Cortex of kidney (tissue), 1 donor: ENCODE results near the gene NPAS2.

Experiments
- DNase-seq: peaks from one replicate; lab custom pipeline; 2025; lab: John Stamatoyannopoulos, UW

The NPAS2 gene, protein sequence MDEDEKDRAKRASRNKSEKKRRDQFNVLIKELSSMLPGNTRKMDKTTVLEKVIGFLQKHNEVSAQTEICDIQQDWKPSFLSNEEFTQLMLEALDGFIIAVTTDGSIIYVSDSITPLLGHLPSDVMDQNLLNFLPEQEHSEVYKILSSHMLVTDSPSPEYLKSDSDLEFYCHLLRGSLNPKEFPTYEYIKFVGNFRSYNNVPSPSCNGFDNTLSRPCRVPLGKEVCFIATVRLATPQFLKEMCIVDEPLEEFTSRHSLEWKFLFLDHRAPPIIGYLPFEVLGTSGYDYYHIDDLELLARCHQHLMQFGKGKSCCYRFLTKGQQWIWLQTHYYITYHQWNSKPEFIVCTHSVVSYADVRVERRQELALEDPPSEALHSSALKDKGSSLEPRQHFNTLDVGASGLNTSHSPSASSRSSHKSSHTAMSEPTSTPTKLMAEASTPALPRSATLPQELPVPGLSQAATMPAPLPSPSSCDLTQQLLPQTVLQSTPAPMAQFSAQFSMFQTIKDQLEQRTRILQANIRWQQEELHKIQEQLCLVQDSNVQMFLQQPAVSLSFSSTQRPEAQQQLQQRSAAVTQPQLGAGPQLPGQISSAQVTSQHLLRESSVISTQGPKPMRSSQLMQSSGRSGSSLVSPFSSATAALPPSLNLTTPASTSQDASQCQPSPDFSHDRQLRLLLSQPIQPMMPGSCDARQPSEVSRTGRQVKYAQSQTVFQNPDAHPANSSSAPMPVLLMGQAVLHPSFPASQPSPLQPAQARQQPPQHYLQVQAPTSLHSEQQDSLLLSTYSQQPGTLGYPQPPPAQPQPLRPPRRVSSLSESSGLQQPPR

DNA sequence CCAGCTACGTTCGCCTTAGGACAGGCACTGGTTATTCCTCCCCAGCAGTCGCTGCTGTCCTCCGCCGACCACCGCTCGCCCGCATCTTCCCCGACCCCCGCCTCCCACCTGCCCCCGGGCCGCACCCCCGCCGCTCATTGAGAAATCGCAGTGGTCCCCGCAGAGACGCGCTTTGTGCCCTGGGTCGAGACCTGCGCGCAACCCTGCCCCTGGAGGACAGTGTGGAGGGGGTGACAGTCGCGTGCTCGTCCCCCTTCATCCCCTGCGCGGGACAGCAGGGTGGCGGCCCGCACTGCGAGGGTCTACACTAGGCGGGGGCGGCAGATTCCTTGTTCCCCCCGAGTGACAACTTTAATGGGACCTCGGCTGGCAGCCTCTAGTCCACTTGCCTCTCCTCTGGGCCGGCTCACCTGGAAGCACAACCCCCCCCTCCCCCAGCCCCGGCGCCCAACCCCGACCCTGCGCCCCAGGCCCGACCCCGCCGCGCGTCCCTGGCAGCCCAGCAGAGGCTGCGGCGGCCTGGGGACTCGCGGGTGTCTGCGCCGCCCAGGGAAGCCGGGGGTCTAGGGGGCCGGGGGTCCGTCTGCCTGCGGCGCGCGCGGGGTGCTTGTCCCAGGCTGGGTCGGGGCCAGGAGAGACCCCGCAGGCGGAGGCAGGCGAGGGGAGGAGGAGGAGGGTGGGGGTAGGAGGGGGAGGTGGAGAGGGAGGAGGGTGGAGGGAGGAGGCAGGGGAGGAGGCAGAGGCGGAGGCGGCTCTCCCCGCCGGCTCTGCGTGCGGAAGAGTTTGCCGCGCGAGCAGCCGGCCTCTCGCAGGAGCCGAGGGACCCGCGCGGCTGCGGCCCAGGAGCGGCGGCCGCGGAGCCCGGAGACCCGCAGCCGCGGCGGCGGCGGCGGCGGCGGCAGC, at the start of gene NPAS2:
Gene NPAS2, plus strand, starts transcription at position 770 of the 903 bp plus-strand sequence. CDS start 84,616 bp downstream, outside the sequence.
- DNase-seq: no peak

DNA sequence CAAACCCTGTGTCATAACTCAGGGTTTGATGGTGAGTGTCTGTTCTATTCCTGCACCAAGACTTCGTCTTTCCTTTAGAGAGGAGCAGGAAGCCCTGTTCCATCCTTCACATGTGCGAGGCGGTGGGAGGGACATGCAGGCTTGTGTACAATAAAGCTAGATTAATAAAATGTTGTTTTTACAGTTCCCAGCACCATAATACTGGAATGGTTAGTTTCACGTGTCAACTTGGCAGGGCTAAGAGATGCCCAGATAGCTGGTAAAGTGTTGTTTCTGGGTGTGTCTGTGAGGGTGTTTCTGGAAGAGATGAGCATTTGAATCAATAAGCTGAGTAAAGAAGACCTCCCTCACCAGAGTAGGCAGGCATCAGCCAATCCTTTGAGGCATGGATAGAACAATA, 48.8 kb upstream of the NPAS2 start:
- DNase-seq: no peak

DNA sequence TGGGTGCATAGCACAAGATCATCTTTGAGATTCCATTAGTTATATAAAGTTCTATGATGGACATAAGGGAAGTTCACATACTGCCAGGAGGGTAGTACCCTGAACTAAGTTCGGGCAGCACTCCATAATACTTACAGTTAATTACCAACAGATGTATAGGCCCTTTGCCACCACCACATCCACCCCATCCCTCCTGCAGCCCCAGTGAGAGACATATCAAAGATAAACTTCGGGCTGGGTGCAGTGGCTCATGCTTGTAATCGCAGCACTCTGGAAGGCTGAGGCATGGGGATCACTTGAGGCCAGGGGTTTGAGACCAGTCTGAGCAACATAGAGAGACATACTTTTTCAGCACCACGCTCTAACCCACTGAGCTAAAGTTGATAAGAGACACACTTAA, 46.4 kb upstream of the NPAS2 start:
- DNase-seq: no peak

DNA sequence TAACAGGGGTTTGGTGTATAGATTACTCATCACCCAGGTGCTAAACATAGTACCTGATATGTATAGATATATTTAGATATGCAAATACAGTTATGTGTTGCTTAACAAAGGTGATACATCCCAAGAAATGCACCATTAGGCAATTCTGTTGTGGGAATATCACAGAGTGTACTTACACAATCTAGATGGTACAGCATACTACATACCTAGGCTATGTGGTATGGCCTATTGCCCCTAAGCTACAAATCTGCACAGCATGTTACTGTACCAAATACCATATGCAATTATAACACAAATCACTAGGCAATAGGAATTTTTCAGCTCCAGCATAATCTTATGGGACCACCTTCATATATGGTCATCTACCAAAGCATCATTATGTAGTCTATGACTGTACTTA, 43.5 kb upstream of the NPAS2 start:
- DNase-seq: no peak

DNA sequence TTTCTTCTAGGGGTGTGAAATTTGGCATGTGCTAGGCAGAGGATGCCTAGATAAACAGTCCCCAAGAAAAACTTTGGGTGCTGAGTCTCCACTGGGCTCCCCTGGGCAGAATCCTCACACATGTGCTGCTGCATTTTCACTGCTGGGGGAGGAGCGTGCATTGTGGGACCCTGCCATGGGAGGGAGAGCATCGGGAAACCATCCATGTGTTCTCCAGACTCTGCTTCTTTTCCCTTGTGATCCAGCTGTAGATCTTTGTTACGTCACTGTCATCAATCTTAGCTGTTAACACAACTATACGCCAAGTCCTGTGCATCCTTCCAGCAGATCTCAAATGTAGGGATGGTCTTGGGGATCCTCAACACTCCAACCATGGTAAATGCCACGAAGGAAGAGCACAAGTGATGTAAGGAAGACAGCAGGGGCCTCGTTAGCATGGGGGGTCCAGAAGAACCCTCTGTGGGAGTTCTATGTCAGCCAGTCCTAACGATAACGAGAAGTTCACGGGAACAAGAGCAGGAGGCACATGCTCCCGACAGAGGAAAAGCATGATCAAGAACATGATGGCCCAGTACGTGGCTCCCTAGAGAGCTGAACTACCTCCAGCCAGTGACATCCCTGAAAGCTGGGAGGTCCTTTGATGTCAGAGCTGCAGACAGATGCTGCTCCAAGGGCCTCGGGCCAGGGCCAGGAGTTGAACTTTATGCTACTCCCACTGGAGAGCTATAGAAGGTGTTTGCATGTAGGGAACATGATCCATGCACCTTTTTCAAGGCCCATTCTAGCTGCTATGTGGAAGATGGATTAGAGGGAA, 41.1 kb upstream of the NPAS2 start:
- DNase-seq: no peak

DNA sequence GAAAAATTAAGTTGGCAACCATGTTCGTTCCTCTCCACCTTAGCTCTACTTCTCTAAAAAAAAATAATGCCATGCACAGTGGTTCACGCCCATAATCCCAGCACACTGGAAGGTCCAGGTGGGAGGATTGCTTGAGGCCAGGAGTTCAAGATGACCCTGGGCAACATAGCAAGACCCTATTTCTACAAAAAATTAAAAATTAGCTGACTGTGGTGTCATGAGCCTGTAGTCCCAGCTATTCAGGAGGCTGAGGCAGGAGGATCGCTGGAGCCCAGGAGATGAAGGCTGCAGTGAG, 40.1 kb upstream of the NPAS2 start:
- DNase-seq: no peak

DNA sequence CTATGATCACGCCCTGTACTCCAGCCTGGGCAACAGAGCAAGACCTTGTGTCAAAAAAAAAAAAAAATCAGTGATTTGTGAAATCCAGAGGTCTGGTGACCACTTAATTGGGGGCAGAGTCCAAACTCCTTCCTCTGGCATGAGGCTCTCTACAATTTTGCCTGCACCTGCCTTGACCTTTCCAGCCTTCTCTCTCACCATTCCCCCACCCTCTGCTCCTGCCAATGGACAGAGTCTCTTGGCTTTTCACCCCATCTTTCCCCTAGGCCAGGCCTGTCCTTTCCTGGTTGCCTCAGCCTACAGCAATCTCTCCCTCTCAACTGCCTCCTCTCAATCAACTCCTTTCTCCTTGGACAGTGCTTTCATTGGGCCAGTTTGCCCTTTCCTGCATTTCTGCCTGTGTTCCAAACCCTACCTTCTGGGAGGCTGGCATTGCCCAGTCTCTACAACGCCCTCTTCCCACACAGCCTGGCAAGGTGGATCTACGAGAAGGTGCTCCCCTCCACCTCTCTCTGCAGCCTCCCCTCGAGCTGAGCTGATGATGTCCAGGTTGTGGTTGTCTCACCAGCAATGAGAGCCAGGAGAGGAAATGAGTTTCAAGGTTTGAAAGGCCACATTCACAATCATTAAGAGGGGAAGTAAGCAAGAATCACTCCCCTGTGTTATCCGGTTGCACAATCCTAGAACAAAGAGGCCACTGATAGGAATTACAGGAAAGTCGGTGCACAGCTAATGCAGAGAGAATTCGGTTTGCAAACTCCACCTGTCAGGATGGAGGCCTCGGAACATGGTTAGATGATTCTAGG, 39.5 kb upstream of the NPAS2 start:
- DNase-seq: no peak

DNA sequence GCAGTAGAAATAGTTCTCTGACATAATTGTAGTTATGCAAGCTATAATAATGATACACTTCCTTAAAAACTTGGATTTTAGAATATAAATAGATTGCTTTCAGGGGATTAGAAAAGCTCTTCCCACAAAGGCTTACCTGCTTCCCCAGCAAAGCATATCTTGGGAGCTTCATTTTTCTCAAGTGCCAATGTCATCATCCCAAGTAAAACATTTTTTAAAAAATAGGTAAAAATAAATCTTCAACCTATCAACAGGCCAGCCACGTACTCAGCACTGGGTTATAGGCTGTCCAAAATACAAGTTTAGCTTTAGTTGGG, 39.0 kb upstream of the NPAS2 start:
- DNase-seq: no peak

DNA sequence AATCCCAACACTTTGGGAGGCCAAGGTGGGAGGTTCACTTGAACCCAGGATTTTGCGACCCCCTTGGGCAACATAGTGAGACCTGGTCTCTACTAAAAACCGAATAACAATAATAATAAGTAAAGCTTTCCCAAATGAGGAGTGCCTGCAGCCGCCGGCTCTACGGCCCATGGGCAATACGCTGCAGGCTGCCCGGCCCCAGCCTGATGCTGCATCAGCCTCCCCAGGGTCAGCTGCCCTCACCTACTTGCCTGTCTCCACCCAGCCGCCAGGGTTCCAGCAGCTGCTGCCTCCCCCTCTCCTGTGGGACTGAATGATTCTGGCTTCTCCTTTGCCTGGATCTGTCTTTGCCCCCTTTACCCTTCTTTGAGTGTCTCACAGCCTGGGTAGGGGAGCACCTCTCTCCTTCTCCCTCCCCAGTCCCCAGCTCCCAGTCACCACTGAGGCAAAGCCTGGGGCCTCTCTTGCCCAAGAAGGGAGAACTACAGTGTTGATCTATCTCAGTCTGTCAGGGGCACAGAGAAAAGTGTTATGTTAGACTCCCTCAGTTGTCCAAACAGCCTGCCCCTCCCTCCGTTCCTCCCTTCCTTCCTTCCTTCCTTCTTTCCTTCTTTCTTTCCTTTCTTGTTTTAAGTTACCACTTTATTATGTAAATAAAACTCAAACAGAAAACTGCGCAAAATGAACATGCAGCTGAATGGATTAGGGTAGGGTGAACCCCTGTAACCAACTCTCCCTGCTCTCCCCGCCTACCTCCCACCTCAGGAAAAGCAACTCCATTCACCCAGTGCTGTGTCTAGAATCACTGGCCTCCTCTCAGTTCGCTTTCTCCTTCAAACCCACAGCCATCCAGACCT, 38.2 kb upstream of the NPAS2 start:
- no peak for DNase-seq

DNA sequence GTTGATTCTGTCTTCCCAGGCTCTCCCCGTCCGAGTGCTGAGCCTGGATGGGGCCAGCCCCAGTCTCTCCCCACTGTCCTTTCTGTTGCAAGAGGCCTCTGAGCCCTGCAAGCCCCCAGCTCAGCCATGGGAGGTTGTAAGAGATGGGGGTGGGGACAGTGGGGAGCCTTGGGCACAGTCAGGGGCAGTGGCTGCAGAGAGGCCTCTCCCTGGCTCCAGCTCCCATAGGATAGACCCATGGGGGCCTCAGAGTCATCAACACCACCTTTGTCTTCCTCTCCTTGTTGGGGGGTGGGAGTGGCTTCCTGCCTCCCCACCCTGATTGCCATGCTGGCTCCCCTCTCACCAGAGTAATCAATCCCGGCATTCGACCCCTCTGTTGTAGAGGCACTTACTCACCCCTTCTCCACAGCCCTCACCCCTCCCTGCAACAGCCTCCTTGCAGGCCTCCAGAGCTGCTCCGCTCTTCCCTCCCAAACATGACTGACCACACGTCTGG, 37.5 kb upstream of the NPAS2 start:
- DNase-seq: no peak

DNA sequence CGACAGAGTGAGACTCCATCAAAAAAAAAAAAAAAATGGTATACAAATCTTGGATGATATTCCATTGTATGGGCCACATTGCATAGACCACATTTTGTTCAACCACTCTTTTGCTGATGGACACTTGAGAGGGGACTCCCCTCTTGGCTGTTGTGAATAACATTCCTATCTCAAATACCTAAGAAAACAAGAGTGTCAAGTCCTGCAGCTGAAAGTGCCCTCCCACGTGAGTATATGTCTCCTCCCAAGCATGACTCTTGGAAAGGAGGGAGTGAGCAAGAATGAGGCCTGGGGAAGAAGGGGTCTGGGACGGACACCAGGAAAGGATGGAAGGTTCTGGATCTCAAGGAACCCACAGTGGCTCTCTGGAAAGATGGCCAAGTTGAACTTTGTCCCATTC, 36.0 kb upstream of the NPAS2 start:
- no peak for DNase-seq

DNA sequence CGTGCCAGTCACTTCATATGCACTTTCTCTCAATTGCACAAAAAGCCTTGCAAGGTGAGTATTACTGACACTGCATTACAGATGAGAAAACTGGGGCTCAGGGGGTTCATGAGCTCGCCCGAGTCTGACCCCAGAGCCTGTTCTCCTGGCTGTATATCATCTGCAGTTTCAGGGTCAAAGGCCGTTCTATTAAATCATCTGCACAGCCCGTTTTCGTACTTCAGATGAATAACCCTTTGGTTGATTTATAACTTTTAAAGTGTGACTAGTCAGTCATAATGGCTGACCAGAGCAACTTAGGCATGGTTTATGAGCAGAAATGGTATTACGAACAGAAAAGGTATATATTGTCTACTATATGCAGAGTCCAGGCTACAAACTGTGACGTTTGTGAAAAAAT, 35.3 kb upstream of the NPAS2 start:
- no peak for DNase-seq

DNA sequence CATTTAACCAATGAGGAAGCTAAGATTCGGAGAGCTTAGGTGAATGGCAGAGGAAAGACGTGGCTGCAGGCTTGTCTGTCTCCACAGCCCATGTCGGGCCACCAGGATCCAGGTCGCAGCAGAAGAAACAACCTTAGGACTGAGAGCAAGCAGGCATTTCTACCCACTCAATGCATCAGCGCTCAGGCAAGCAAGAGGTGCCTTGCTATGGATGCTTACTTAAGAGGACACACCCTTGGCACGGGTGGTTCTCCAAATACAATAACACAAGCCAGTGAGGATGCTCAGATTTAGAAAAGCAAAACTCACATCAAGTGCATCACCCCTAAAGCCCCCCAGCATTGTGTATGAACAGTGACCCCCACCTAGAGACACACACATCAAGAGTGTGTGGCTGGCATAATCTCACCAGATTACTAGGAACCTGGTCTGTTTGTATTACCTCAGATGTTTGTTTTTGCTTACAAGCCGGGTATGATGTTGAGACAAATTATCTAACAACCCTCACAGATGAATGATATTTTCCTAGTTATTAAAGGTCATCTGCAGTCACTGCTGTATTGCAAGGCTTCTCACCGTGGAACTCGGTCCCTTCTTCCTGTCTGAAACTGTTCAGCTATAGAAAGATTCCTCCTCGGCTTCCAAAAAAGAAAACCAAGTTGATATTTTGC, 34.2 kb upstream of the NPAS2 start:
- no peak for DNase-seq

DNA sequence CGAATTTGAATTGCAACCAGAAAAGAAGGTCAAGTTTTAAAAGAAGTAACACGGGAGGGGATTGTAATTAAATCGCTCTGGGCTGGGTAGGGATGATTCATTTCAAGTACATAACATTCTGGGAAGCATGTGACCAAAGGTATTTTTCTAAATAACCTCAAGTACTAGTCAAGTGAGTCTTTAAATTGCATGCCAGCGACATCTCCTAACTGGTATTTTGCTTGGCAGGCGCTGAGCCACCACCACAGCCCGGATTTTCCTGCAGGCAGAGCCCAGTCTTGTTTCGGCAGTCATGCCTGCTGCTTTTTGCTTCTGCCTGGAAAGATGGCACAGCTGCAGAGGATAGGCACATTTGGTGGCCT, 33.7 kb upstream of the NPAS2 start:
- no peak for DNase-seq

DNA sequence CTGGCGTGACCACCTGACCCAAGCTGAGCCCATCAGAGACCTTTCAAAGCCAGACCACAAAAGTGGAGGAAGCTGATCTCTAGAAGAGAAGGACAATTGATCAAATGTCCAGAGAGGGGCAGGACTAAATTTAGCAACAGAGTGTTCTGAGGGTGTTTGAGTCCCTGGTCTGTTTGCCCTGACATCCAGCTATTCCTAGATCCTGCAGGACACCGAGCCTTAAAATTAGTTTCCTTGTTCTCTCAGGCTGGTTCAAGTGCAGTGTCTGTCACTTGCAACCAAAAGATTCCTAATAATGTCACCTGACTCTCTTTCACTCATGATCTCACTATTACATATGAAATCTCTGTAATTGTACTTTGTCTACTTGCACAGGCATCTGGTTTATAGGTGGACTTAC, 33.0 kb upstream of the NPAS2 start:
- no peak for DNase-seq

DNA sequence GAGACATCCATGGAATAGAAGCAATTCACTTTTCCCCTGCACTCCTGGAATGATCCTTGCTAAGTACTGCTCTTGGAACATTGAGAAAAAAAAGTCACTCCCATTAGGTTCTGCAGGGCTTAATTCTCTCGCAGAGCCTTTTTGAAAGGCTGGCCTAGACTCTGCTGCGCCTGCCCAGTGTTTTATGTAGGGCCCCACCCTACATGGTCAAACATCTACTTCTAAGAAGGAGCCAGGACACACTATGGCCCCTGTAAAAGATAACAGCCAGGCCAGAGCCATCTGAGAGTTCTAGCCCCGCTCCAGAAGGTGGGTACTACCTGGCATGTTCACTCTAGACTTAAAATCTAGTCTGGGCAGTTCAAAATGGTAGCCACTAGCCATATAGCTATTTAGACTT, 30.6 kb upstream of the NPAS2 start:
- no peak for DNase-seq

DNA sequence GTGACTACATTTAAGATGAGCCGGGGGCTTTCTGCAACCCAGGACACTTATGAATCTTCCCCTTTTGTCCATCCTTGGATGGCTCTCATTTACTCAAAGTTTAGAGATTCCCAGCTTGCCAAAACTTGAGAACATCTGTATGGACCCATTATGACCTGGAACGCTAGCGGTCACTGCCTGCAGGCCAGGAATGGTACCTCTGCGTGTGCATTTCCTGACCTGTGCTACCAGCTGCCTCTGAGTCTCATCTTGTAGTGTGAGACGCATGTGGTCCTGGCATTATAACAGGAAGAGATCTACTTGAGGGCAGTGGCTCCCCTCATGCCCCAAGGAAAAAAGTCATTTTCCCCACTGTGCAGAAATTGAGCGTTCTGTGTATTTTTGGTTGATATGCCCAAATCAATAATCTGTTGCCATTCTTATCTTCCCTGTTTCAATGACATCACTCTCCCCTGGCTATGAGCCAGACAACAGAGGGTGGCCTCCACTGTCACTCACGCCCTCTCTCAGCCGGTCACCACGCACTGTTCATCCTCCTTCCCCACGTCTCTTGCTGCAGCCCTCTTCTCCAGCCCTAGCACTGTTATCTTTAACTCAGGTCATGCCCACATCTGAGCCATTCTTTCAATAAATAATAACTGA, 28.5 kb upstream of the NPAS2 start:
- no peak for DNase-seq

DNA sequence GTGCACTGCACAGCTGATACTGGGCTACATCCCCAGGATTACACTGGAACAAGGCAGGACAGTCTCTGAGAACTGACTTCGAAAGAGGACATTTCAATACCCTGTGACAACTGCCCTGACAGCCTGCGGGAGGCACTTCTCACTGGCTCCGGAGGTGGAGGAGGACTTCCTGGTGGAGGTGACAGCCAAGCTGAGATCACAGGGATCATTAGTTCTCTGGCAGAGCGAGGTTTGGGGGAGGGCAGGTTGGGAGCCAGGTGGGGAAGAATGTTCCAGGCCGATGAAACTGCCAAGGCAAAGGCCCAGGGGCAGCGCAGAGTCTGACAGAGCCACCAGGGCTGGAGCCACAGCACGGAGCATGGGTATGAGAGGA, 28.0 kb upstream of the NPAS2 start:
- no peak for DNase-seq

DNA sequence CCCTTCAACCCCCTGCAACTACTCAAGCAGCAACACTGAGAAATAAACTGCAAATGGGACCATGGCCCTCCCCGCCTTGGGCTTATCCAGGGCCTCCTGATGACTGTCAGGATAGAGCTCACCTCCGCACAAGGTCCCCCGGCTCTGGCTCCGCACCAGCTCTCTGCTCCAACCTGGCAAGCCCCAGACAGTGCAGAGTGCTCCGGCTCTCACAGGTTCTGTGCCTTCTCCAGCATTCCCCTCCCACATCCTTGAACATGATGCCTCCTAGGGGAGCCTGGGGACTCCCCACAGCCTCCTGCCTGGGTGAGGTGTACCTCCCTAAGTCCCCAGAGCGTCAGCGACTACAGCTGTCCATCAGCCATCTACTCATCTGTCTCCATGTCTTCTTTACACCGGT, 26.7 kb upstream of the NPAS2 start:
- no peak for DNase-seq
